K562 (cell line): ENCODE data around the gene VRK3. TPM values are rescaled to one million over a fixed set of nuclear protein-coding genes. Genes with fewer than 3 reads are reported as not detected.

Experiments used
- ASH1L ChIP-seq: fragments of 450-650 bp; IDR thresholded peaks from 2 replicates; pipeline ENCODE4 v1.6.1; 2018; ENCODE audit warnings: borderline replicate concordance, mild to moderate bottlenecking, low read depth; ENCODE audit not compliant: partially characterized antibody
- BCL6 ChIP-seq: fragments of 250-450 bp; sonication (Bioruptor Pico); IDR thresholded peaks from 2 replicates; pipeline ENCODE4 v1.4.0; 2020
- CEBPZ ChIP-seq: fragments of 150-350 bp; IDR thresholded peaks from 2 replicates; pipeline ENCODE4 v1.6.1; 2014; ENCODE audit warnings: low read depth, mild to moderate bottlenecking, low read length, borderline replicate concordance
- CREB1 ChIP-seq, 2 experiments: sonication (generic) in 1 of 2; formaldehyde crosslinking in 1 of 2; IDR thresholded peaks; 2 replicates each; pipeline versions ENCODE4 v1.6.1 to v1.8.0; 2012 to 2022; ENCODE audit warnings: inconsistent platforms in 1 of 2, mild to moderate bottlenecking in 1 of 2, missing genetic modification reagents in 1 of 2, moderate library complexity in 1 of 2
- CTBP1 ChIP-seq: fragments of 450-650 bp; IDR thresholded peaks from 2 replicates; pipeline ENCODE4 v1.6.1; 2016; ENCODE audit warnings: borderline replicate concordance
- E2F1 ChIP-seq: sonication (generic); formaldehyde crosslinking; IDR thresholded peaks from 2 replicates; pipeline ENCODE4 v1.8.1; 2023; ENCODE audit warnings: mild to moderate bottlenecking, missing genetic modification reagents, moderate library complexity
- ETV1 ChIP-seq: fragments of 450-650 bp; conservative IDR thresholded peaks from 2 replicates; pipeline ENCODE4 v1.6.1; 2016; ENCODE audit warnings: missing genetic modification characterization, control low read depth, low read depth, missing compliant biosample characterization
- ETV5 ChIP-seq: sonication (generic); formaldehyde crosslinking; IDR thresholded peaks from 2 replicates; pipeline ENCODE4 v1.4.0; 2020; ENCODE audit warnings: low read depth, mild to moderate bottlenecking, missing genetic modification reagents
- GATAD2A ChIP-seq: fragments of 450-650 bp; IDR thresholded peaks from 2 replicates; pipeline ENCODE4 v1.6.1; 2017
- IFI16 ChIP-seq: fragments of 250-450 bp; sonication (Bioruptor Pico); IDR thresholded peaks from 2 replicates; pipeline ENCODE4 v2.1.2; 2022; ENCODE audit warnings: mild to moderate bottlenecking, inconsistent platforms
- KAT7 ChIP-seq: sonication (generic); formaldehyde crosslinking; IDR thresholded peaks from 2 replicates; pipeline ENCODE4 v1.8.0; 2022; ENCODE audit warnings: missing genetic modification reagents, mild to moderate bottlenecking, borderline replicate concordance
- MAFF ChIP-seq: IDR thresholded peaks from 2 replicates; pipeline ENCODE4 v1.6.1; 2012; ENCODE audit warnings: low read length, improper control_type of control experiment
- NFYB ChIP-seq: IDR thresholded peaks from 2 replicates; pipeline ENCODE4 v1.6.1; 2011; ENCODE audit warnings: mild to moderate bottlenecking, moderate library complexity; ENCODE audit not compliant: insufficient read length; ENCODE audit errors: extremely low read depth
- NR0B1 ChIP-seq: fragments of 450-650 bp; IDR thresholded peaks from one replicate; pipeline ENCODE4 v1.6.1; 2018; ENCODE audit warnings: mild to moderate bottlenecking, moderate library complexity; ENCODE audit not compliant: partially characterized antibody
- PML ChIP-seq: IDR thresholded peaks from 2 replicates; pipeline ENCODE4 v1.6.1; 2012; ENCODE audit warnings: low read length, inconsistent platforms
- SIN3B ChIP-seq: fragments of 450-650 bp; IDR thresholded peaks from 2 replicates; pipeline ENCODE4 v1.6.1; 2017; ENCODE audit warnings: low read depth, mild to moderate bottlenecking, moderate library complexity
- USF2 ChIP-seq: sonication (generic); formaldehyde crosslinking; IDR thresholded peaks from 2 replicates; pipeline ENCODE4 v1.5.0; 2020; ENCODE audit warnings: missing genetic modification reagents
- XRCC3 ChIP-seq: fragments of 450-650 bp; IDR thresholded peaks from 2 replicates; pipeline ENCODE4 v1.6.1; 2017; ENCODE audit warnings: mild to moderate bottlenecking, moderate library complexity
- ZNF165 ChIP-seq: fragments of 250-450 bp; sonication (Bioruptor Pico); IDR thresholded peaks from 2 replicates; pipeline ENCODE4 v1.4.0; 2020; ENCODE audit warnings: borderline replicate concordance
- ZNF232 ChIP-seq: sonication (generic); formaldehyde crosslinking; IDR thresholded peaks from 2 replicates; pipeline ENCODE4 v1.8.0; 2022; ENCODE audit warnings: mild to moderate bottlenecking, missing genetic modification reagents
- ZNF347 ChIP-seq: fragments of 450-650 bp; formaldehyde crosslinking; IDR thresholded peaks from 2 replicates; pipeline ENCODE4 v1.4.0; 2020; ENCODE audit warnings: low read depth, mild to moderate bottlenecking, moderate library complexity
- ZNF57 ChIP-seq: fragments of 450-650 bp; formaldehyde crosslinking; IDR thresholded peaks from 2 replicates; pipeline ENCODE4 v1.4.0; 2020; ENCODE audit warnings: mild to moderate bottlenecking, moderate library complexity
- ZNF764 ChIP-seq: fragments of 250-450 bp; sonication (Bioruptor Pico); IDR thresholded peaks from 2 replicates; pipeline ENCODE4 v1.4.0; 2020; ENCODE audit warnings: low read depth, mild to moderate bottlenecking, moderate library complexity
- polyA plus RNA-seq, 8 experiments: library from polyadenylated mRNA; depleted of rRNA in 4 of 8; stranded (reverse) in 5 of 8; unstranded in 3 of 8; fragments of >200 nt; fragmentation: Nextera tagmentation in 2 of 8; fragmentation: Illumina TruSeq in 1 of 8; extraction: Ambion mirVana in 2 of 8; extraction: Trizol in 1 of 8; gene quantifications; 2 replicates each; pipeline versions ENCODE4 v1.2.1 to v1.2.3, GENCODE V29; 2011 to 2014; ENCODE audit warnings: inconsistent platforms in 1 of 8, missing spikeins in 1 of 8
- total RNA-seq, 7 experiments: library from RNA; depleted of rRNA in 6 of 7; stranded (reverse); fragments of >200 nt in 6 of 7; fragmentation: Illumina TruSeq in 2 of 7; extraction: Trizol in 2 of 7; gene quantifications; 2 replicates each; pipeline versions ENCODE4 v1.2.1 to v1.2.3, GENCODE V29; 2011 to 2021; ENCODE audit warnings: low replicate concordance in 1 of 7

The VRK3 gene
- total and polyA plus RNA-seq, 9 of the 15 experiments (the other 6 are each of a cell fraction or from before 2014, with no cell fraction given), result 25.6 to 94.3 (median 42.9) TPM

- TF ChIP-seq ZNF232 (CRISPR knock-in tag) (no peak), SIN3B (no peak), E2F1 (CRISPR knock-in tag) (no peak), ETV5 (CRISPR knock-in tag) (no peak), CTBP1 (no peak), PML (no peak), CREB1 (IDR thresholded peaks at IDR 0.05) (no peak), CREB1 (CRISPR knock-in tag; IDR thresholded peaks at IDR 0.05) (no peak), ZNF347 (CRISPR knock-in tag) (no peak), ETV1 (tag) (no peak), ZNF57 (no peak), BCL6 (CRISPR knock-in tag) (no peak), GATAD2A (no peak), KAT7 (CRISPR knock-in tag) (no peak), ASH1L (no peak), NFYB (no peak), ZNF165 (CRISPR knock-in tag) (no peak), IFI16 (CRISPR knock-in tag) (no peak), MAFF (no peak), ZNF764 (CRISPR knock-in tag) (no peak), CEBPZ (no peak), NR0B1 (no peak), USF2 (CRISPR knock-in tag) (no peak), XRCC3 (peak; percentile 32; the same call in 1 of the 2 replicates)
Measured at GRCh38 chr19:50044922-50045321, 19.8 kb upstream of the VRK3 start (continued).
